Measurements from ENCODE around the gene PSMB9.
A peak's percentile ranks its signal among the peaks of the same experiment; 100 is the strongest.

The PSMB9 gene

DNA sequence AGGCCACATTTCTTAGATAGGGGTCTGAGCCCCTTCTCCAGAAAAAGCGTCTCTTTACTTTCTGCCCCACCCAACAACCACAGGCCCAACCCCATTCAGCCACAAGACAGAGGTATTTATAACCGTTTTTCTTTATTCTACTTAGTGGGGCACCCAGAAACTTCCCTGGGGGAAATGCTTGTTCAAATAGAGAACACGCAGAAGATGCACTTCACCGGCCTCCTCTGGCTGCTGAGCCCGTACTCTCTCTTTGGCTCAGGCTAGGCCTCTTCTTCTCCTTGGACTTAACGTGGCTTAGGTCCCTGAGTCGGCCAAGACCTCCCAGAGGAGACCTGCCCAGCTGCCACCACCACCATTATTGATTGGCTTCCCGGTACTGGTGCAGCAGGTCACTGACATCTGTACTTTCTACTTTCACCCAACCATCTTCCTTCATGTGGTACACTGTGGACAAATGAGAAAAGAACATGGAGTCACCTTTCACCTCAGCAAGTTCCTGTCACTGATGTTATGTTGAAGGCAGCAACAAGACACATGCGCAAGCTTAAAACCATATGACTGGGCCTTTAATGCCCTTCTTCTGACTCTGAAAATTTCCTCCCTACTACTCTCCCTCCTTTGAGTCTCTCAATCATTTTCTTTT, 13.3 kb upstream of the PSMB9 start:
- FAIRE-seq, result no peak

DNA sequence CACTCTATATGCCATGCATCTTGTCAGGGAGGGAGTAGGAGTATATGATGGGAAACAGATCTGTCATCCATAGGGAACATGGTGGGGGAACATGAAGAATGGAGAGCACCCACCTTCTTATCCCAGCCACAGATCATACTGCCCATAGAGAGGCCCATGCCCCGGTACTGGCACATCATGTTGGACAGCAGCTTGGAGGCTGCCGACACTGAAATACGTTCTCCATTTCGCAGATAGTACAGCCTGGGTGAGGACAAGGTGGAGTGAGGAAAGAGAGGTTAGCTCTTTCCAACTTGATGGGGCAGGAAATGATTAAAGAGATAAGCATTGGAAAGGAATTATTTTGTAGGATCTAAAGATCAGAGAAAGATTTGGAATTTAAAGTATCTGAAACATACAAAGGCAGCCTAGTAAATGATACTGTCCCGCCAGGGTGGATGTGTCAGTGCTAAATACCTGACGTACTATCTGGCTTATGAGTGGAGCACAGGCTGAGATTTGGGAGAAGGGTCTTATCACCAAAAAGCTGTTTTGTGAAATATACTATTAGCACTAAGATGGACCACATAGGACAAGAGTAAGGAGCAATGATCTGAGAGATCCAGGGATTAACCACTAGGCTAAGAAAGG, 11.9 kb upstream of the PSMB9 start:
- no peak for FAIRE-seq

DNA sequence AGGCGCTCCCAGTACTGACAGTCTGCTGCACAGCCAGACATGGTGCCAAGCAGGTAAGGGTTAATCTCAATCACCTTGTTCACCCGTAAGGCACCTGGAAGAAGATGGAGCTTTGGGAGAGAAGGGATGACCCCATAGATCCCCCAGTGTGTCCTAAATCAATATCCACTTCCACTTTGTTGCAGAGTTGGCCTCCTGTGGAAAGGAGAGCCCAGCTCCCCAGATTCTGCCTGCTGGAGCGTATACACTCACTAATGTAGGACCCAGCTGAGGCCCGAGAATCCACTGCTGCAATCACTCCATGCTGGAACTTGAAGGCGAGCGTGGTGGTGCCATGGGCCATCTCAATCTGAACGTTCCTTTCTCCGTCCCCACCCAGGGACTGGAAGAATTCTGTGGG, 11.3 kb upstream of the PSMB9 start:
- no peak for FAIRE-seq

DNA sequence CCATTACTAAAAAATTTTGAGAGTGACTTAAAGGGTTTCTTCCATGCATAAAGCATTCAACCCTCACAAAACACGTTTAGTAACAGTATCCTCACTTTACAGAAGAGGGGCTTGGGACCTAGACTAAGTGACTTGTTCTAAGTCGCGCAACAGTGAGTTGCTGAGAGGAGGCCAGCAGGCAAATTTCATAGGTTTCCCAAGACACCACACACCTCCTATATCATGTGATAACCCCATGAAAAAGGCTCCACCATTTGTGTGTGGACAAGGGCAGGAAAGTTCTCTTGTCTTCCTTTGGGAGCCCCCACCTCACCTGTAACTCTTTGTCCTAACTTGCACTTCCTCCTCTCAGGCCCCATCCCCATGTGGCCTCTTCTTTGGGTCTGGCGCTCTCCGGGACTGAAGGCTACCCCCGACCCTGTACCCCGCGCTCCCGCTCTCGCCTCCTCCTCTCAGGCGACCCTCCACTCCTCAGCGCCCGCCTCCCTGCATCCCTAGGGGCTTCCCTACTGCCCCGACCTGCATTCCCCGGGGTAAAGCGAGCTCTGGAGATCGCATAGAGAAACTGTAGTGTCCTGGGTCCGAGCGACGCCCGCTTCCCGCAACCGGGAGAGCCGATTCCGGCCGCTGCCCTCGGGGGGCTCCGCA, 10.5 kb upstream of the PSMB9 start:
- FAIRE-seq, result no peak

DNA sequence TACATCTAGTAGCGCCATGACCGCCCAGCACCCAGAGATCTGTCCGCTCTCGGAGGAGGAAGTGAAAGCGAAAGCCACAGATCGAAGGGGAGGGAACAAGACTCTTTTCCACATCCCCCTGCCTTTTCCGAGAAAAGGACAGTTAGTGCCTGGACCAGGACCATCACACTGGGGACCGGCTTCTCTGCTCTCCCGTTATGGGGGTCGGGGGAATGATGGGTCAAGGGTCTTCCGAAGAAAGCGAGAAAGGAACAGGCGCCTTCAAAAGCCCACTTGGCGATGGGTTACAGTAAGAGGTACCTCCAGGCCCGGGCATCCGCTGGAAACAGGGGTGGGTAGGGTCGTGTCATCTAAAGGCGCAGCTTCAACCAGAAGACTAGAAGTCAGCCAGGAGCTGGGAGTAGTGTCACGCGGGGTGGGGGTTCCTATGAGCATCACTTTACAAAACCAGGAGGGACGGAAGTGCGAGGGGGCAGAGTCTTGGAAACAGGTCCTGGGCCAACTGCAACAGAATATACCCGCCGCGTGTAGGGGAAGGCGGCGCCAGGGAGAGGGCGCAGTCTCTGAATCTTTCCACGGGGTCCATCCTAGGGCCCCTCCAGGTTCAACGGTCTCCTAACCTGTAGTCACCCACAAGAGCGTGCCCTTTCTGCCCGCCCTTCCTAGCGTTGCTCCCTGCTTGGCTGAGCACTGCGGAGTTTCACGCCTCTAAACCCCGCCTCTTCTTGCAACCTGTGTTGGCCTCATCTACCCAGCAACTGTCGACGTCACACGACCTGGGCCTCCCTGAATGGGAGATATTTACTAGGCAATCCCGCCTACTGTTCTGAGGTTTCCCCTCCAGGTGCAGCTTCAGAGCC, 9.8 kb upstream of the PSMB9 start, which contains the start of gene PSMB8:
Gene PSMB8 (minus strand): TSS at position 69 of the 860 bp plus-strand sequence. CDS start 51 bp downstream, at position 18.
- FAIRE-seq, result peak; percentile 66

DNA sequence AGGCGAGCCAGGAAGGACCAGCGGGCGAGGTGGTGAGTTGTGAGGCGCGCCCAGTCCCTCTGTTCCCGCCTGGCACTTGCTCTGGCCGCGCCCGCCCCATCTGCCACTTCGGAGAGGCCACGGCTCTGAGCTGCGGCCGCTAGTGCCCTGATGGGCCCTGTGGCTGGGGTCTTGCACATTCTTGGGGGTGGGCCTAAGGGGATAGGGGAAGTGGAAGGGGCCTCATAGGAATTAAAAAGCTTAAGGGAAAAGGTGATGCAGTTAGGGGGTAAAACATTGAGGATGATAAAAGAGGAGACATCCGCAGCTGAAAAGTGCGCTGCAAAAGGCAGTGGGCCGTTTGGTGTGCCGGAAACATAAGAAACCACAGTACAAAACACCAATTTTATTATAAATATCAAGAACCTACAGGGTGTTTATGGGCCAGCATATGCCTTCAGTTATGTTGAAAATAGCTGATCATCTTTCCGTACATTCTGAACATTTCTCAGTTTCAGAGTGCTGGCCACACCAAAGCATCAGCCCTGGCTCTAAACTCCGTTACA, 9.1 kb upstream of the PSMB9 start:
- no peak for FAIRE-seq

DNA sequence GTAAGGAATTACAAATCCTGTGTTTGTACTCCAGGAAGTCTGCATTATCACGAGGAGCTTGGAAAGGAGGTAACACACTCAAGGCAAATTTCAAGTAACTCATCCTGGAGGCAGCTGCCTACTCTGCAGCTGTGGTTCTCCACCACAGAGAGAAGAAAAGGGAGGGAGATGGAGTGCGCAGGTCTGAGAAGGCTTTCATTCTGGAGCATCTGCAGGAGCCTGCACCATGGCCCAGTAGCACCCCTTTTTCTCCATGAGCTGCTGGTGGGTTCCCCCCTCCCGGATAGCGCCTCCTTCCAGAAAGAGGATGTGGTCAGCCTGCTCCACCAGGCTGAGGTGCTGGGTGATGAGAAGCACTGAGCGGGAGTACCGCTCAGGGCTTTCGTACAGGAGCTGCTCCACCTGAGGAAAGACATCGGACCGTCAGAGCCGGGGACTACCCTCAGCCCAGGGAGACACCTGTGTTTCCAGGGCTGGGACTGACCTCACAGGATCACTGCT, 8.6 kb upstream of the PSMB9 start:
- FAIRE-seq, result no peak

DNA sequence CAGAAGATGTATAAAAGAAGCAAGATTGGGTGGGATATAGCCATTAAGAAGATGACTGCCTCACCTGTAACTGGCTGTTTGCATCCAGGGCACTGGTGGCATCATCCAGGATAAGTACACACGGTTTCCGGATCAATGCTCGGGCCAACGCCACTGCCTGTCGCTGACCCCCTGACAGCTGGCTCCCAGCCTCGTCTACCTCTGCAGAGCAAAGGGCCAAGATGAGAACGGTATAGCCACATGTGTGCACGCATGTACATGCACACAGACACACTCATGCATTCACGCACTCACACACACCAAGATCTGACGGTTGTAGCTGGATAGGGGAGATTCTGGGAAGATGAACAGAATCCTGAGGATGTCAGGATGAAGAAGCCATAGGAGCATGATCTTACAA, 7.0 kb upstream of the PSMB9 start:
- FAIRE-seq, result no peak

DNA sequence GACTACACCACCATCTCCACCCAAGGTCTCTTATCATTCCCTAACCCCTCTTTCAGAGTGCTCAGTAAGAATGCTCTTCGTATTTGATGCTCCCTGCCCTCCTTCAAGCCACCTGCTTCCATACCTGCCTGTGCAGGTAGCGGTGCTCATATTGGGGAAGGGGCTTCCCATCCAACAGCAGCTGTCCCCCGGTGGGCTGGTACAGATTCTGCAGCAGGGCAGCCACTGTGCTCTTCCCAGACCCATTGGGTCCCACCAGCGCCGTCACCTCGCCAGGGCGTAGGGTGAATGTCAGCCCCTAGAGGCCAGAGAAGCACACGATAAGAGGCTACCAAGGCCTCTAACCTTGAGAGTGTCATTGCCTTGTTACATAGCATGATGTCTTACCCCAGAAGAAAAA, 6.2 kb upstream of the PSMB9 start:
- FAIRE-seq, result no peak

DNA sequence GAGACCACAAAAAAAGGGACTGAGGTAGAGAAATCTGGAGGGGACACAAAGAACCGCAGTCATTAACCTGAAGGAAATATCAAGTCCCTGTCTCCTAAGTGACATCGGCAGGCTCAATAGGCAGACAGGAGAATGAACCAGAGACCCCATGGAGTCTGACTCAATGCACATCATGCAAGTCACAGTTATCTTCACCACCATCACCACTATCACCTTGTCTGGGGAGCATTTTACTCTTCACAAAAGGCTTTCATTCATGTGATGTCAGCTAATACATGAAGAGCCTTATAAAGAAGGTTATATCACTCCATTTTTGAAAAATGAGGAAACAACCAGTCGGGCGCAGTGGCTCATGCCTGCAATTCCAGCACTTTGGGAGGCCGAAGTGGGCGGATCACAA, 4.9 kb upstream of the PSMB9 start:
- FAIRE-seq, result no peak

DNA sequence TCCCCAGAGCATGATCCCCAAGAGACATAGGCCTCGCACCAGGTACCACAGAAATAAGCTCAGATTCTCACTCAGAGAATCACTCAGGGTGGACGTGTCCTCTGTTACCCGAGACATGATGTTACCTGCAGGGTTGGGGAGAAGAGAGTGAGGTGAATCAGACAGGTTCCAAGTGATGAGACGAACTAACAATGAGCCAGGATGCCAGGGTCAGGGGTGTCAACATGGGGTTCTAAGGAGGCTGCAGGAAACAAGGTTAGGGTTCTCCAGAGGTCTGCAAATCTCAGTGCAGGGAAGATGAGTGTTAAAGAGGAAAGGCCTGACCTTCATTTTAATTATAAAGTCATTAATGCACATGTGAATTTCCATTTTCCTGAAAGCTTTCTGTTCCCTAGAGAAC, 3.0 kb upstream of the PSMB9 start:
- FAIRE-seq, result no peak

DNA sequence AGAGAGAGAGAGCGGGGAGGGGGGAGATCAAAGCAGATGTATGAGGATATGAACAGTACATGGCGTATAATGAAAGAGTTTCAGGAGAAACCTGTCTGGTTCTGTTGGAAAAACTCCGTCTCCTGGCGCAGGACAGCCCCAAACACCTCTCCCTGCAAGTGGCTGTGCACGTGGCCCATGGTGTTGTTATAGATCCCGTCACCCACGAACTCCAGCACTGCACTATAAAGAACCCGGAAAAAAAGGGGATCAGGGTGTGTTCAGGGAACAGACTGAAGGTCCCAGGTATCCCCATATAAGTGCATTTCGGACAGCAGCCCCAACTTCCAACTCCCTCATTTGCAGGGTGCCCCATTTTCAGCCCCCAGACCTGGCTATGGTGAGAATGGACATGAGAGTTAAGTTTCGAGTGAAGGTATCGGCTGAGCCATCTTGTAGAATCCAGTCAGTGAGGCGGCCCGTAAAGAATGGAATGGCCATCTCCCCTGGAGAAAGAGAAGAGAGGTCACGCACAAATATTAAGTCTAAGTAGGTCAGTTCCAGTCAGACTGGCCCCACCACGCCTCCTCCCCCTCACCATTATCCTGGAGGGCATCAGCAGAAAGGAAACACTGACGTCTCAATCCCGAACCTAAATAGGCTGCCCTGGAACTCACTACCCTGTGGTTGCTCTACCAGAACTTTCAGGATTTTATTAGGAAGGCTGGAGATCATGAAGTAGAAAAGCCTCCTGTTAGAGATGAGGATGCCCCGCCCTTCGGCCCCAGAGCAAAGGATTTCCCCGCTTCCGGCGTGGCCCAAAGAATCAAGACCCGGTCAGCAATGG, 1.8 kb upstream of the PSMB9 start:
- FAIRE-seq, result no peak

DNA sequence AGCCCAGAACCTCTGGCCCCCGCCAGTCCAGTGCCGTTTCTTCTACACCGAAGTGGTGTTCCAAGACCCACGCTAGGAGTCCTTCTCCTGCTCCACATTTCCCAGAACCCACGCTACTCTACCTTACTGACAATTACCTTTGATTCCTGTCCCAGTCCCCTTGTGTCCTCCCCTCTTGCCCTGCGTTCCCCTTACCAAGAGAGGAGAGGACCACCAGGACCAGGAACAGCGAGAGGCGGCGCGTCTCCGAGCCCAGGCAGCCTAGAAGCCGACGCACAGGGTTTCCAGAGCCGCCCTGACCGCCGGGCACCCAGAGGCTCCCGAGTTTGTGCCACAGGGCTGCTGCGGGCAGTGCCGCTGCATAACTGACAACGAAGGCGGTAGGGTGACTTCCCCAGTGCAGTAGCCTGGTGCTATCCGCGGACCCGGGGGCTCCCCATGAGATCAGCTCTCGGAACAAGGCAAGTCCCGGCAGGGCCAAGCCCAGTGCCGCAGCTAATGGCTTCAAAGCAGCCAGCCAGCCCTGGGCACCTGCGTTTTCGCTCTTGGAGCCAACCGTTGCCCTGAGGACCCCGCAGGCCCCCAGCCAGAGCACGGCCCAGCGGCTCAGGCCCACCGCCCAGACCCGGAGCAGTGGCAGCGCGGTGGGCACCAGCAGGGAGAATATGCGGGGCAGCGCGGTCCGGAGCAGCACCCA, 1.0 kb upstream of the PSMB9 start:
- no peak for FAIRE-seq

DNA sequence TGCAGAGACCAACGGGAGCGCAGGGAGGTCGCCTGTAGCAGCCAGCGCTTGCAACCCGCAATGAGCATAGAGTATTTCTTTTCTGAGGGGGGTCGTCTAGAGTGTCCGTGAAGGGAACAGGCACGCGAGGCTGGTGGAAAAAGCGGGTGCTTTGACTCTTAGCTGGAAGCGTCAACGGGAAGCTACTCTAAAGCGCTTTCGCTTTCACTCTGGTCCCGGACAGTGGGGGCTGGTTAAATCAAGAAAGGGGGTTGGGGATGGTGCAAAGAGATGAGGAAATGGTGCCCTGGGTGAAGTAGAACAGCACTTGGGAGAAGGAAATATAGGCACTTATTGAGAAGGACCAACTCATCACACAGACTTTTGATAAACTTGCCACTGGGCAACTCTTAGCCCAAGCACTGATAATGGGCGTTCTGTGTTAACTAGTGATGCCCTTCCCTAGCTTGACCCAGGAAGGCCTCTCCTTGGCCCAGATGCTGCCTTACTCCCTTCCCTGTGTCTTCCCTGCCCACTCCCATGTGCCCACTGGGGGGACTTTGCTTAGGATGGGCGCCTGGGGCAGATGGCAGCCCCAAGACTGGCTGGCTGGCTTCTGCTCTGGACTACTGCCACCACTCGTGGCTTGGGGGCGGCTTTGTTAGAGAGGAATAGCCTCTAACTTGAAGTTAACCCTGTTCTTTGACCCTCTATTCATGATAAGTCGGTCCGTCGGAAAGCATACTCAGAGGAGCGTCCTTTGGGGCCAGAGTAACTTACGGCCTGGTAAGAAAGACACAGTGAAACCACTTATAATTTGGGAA, 585 bp downstream of the PSMB9 start:
- no peak for FAIRE-seq

DNA sequence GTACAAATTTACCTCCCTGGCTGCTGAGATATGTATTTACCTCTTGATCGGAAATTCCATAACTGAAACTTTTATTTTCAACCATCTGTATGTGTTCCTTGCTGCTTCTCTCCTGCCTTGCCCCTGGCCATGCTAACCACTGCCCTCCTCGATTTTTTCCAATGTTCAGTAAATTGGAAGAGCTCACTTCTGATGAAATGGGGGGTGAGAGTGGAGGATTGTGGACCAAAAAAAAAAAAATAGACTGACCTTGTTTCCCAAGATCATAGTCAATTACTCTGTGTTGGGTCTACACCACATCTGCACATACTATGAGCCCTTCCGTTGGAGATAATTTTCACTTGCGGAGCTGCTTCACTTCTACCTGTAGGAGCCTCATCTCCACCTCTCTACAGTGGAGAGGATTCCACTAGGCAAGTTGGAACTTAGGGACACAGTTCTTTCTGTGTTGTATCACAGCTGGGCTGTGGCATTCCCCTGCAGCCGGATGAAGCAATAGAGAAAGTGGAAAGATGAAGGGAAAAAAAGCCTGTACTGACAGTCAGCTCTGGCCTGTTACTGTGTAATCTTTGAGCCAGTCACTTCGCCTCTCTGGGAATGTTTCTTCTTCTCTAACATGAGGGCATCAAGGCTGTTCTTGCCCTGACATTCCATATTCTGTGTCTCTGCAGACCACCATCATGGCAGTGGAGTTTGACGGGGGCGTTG, 1.6 kb downstream of the PSMB9 start:
- no peak for FAIRE-seq

DNA sequence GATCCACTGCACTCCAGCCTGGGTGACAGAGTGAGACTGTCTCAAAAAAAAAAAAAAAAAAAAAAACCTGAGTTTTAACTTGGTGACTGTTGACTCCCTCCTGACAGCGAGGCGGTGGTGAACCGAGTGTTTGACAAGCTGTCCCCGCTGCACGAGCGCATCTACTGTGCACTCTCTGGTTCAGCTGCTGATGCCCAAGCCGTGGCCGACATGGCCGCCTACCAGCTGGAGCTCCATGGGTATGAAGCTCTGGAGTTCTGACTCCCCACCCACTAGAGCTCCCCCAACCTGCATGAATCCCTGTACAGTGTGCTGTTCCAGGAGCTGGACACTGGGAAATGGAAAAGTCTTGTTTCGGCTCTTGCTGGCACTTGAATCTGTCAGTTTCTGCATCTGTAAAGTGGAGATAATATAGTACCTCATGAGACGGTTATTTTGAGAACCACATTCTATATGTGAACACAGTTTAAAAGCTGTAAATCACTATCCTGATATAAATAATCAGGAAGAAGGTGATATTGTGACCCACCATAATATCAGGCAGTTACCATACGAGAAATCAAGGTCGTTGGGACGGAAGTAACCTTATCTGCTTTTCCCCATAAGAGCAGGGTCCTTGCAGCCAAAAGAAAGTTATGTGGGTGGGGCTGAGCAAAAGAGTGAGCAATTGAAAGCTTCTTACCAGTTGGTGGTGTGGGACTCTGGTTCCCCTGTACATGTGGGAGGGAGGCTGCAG, 3.3 kb downstream of the PSMB9 start:
- no peak for FAIRE-seq

DNA sequence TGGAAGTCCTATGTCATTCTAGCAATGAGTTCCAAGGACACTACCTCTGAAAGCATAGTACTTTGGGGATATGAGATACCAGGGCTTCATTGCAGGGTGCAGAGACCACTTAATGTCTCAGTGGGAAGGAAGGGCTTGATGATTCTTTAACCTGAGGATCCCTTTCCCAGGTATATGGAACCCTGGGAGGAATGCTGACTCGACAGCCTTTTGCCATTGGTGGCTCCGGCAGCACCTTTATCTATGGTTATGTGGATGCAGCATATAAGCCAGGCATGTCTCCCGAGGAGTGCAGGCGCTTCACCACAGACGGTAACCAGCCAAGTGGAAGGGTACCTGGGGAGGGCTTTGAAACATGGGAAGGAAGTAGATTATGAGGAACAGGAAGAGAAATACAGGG, 4.2 kb downstream of the PSMB9 start:
- FAIRE-seq, result no peak

DNA sequence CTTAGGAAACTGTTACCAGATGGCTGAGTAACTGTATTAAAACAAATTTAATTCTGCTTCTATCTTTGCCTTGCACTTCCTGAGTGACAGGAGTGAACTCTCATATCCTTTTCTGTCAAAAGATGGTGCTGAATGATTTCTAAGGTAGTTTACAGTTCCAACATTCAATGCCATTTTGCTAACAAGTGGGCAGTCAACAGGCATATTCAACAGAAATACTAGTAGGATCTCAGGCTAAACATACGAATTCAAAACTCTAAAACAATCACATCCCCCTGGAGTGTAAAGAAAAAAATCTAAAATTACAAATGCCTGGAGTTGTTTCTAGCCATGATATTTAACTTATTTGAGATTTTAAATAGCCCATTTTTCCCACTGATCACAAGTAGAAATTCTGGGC, 6.7 kb downstream of the PSMB9 start:
- FAIRE-seq, result no peak

DNA sequence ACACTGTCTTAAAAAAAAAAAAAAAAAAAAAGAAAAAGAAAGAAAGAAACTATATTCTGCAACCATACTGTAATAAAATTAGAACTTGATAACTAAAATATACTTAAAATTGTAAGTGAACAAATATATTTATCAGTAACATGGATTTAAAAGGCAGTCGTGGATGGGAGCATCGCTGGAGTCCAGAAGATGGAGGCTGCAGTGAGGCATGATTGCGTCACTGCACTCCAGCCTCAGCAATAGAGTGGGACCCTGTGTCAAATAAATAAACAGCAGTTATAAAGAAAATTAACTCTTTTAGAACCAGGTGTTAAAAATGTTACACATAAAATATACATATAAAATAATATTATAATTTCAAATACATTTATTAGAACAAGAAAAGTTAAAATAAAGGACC, 8.7 kb downstream of the PSMB9 start:
- no peak for FAIRE-seq
